Stimulated activated CD4-positive, alpha-beta T cell treated with anti-CD3 and anti-CD28 coated beads, TNF-alpha, amount 100 ng/mL, for 48 hours (primary cell): ENCODE measurements around the gene HAS3.
"Not testable (repeated sequence)": the region's sequence is repeated elsewhere in the genome, so short reads cannot be mapped to it uniquely, and the experiment has no call there.

ENCODE experiments used
- DNase-seq, 3 donors: peaks; one replicate each; pipeline ENCODE4 v3.0.0-alpha.2; 2020; ENCODE audit warnings: low read depth in 3 of 3

HAS3 gene

DNA sequence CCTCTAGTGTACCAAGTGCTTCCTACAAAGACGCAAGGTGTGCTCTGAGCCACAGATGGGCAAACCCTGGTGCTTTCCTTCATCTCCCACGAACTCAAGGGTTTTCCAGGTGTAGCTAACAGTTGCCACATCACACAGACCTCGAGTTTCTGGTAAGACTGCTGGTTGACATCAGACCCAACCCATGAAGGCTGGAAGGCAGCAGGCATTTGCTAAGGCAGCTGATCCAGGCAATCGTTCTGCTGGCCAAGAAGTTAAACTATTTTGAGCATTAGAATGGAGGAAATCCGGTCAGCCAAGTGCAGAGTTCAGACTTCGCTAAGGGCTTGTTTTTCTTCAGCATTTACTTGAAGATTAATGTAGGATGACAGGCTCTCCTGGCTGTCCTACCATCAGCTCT, 11.5 kb downstream of the HAS3 start:
- no peak for DNase-seq

DNA sequence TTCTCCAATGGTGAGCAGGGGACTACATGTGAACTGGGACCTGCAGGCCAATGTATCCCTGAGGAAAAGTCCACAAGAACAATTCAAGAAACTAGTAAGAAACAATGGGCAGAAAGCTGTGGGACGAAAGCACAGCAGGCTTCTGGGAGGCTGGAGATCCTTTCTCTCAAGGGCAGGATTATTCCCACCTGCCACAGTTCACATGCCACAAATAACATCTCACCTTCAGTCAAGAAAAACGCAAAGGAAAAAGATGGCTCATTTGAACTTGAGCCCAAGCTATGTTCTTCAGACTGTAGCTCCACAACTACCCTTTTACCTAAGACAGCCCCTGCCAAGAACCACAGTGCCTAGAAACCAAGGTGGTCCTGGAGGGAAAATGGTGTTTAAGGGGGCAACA, 13.0 kb downstream of the HAS3 start:
- no peak for DNase-seq

DNA sequence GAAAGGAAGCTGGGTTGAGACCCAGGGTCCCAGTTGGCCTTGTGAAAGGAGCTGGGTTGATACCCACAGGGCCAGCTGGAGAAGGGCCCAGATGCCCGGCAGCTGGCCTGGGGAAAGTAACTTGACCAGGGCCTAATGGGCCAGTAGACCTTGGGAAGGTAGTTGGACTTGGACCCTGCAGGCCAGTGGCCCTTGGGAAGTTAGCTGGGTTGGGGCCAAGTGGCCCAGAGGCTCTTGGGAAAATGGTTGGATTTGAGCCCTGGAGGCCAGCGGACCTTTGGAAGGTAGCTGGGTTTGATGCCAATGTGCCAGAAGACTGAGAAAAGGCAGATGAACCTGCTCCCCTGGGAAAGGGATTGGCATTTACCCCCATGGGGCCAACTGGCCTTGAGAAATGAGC, 13.5 kb downstream of the HAS3 start:
- DNase-seq = no peak

DNA sequence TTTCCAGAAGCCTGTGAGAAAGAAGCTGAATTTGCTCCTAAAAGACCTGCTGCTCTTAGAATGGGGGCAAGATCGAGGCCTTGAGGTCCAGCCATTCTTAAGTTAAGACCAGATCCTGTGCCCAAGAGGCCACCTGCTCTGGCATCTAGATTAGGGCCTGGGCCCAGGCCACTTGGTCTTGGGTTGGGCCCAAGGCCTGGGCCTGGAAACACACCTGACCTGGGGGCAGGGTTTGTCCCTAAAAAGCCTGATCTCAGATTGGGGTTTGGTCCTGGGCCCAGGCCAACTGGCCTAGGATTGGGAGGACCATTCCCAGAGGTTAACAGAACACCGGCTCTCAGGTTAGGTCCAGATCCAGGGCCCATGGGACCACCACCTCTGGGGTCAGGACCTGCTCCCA, 14.1 kb downstream of the HAS3 start:
- DNase-seq = no peak

DNA sequence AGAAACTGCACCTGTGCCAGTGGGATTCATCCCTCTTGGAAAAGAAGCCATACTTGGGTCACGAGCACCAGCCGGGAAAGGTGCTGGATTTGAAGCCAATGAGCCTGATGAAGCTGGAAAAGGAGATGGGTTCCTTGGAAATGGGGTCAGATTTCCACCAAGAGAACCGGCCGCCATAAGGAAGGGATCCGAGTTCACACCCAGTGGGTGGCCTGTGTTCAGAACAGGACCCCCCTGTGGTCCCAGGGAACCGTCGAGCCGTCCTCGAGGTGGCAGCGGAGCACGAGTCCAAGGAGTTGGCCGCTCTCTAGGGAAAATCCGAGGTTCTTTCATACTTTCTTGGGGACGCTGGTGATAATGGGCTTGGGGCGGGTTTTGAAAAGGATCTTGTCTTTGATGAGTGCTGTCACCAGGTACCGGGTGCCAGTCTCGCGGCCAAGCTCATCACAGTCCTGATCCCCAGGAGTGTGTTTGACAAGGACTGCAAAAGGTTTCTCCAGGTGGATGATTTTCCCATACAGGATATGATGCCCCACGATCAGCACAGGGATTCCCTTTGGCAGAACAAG, 14.7 kb downstream of the HAS3 start:
- no peak for DNase-seq

DNA sequence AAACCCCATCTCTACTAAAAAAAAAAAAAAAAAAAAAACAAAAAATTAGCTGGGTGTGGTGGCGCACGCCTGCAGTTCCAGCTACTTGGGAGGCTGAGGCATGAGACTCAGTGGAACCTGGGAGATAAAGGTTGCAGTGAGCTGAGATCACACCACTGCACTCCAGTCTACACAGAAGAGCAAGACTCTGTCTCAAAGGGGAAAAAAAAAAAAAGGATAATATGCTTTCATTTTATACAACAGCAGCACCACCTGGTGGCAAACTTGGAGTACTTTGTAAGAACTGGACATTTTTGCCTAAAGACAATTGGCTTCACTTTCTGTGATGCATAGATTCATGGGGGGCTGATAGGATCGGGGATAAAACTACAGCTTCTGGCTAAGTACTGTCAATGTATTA, 18.5 kb downstream of the HAS3 start:
- DNase-seq = peak in 2 of 3 donors; percentile 35 to 60

DNA sequence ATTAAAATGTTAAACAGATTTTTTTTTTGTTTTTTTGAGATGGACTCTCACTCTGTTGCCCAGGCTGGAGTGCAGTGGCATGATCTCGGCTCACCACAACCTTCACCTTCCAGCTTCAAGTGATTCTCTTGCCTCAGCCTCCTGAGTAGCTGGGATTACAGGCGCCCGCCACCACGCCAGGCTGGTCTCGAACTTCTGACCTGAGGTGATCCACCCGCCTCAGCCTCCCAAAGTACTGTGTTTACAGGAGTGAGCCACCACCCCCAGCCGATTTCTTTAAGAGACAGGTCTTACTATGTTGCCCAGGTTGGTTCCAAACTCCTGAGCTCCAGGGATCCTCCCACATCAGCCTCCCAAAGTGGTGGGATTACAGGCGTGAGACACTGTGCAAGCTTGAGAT, 19.0 kb downstream of the HAS3 start:
- not testable (repeated sequence) for DNase-seq

DNA sequence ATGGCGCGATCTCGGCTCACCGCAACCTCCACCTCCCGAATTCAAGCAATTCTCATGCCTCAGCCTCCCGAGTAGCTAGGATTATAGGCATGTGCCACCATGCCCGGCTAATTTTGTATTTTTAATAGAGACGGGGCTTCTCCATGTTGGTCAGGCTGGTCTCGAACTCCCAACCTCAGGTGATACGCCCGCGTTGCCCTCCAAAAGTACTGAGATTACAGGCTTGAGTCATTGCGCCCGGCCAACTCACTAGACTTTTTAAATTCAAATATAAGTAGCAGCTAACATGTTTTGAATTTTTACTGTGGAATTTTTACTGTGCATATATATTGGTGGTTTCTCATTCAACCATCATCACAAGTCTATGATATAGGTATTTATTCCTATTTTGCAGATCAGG, 19.5 kb downstream of the HAS3 start:
- DNase-seq = not testable (repeated sequence)

DNA sequence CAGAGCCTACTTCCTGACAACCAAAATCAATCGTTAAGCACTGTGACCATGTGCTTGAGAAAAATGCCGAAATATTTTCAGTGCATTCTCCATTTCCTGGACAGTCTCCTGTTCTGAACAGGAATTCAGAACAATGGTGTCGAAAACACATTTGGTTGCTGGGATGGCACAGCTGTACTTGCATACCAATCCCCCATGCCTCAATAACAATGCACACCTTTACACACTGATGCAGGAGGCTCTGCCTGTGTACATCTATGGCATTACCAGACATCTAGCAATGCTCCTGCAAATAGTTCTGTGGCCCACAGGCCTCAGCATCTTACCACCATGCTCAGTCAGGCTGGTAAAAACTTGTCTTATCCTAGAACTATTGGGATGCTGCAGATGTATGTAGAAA, 20.8 kb downstream of the HAS3 start:
- DNase-seq = no peak

DNA sequence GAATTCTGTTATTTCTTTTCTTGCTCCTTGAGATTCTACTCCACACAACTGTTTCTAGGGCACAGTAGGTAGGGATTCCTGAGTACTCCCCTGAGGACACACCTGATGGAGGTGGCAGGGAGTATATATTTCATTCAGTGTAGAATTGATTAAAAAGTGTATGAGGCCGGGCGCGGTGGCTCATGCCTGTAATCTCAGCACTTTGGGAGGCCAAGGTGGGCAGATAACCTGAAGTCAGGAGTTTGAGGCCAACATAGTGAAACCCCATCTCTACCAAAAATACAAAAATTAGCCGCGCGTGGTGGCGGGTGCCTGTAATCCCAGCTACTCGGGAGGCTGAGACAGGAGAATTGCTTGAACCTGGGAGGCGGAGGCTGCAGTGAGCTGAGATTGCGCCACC, 21.3 kb downstream of the HAS3 start:
- not testable (repeated sequence) for DNase-seq

DNA sequence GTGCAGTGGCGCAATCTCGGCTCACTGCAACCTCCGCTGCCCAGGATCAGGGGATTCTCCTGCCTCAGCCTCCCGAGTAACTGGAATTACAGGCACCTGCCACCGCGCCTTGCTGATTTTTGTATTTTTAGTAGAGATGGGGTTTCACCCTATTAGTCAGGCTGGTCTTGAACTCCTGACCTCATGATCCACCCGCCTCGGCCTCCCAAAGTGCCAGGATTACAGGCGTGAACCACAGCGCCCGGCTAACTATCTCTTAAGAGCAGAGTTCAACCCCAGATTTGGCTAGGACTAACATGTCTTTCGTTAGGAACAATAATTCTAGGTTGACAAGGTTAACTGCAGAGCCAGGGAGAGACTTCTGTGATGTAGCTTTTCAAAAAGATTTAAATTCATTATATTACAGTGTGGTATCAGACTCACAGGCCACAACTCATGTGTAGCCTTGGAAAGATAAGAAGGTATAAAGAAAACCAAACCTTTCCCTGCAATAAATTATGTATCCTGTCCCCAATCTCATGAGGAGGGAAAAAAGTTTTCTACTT, 22.6 kb downstream of the HAS3 start:
- DNase-seq = no peak

DNA sequence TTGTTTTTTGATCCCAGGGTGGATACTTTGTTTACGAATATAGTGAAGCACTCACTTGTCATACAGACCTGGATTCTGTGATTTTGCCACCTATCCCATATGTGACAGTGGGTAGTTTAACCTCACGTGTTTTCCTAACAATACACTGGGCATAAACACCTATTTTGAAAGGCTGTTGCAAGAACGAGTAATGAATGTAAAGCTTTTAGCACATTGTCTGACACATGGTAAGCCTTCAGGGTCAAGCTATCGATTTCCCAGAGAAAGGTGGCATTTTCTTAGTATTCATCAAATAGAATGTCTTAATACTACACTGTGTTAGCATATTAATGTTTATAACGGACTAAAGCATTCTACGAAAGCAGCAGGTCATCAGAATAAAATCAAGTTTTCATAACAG, 25.0 kb downstream of the HAS3 start:
- DNase-seq = no peak

DNA sequence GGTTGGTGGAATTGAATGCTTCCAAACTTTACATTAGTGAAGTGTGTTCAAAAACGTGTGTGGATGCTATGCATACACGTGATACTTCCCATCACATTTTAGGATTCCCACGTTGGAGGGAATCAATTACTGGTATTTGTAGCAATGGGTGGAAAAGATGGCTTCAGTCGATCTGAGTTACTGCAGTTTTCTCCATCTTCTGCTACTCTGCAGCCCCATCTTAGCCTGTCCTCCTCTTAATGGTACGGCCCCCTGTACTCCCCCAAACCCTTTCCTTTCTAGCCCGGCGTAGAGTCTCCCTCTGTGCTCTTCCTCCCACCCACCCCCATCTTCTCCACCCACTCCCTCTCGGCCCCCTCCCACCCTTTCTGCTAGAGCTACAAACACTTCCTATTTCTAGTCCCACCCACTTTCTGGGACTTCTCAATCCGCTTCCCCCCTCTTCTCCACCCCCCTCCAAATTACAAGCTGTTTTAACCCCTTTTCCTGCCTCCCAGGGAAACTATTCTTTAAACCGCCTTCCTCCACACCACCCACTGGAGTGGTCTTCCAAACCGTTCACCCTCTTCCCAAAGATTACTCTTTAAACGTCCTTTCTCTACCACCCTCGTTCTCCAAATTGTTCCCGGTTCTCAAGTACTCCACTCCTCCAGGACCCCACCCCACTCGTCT, 25.9 kb downstream of the HAS3 start:
- DNase-seq = no peak

DNA sequence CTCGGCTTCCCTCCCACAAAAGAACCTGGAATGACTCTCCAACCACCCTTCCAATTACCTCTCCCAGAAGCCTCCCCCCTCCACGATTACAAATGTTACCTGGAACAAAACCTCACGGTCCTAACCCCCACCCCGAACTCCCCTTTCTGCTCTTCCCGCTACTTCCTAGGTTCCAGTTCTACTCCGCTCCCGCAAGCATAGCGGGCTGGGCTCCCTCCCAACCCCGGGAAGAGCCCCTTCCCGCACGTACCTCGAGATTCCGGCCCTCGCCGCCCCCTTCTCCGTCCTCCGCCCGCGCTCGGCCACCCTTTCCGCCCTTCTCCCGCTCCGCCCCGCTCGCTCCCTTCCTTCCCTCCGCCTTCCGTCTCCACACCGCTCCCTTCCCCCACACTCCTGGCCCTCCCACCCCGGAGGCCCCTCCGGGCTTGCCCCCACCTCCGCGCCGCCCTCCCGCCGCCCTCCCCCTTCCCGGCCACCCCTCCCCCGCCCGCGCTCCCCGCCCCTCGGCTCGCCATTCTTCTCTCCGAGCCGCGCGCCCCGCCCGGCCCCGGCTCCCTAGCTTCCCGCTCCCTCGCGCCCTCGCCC, 26.5 kb downstream of the HAS3 start:
- DNase-seq = peak; percentile 62 to 78 (median 67)

DNA sequence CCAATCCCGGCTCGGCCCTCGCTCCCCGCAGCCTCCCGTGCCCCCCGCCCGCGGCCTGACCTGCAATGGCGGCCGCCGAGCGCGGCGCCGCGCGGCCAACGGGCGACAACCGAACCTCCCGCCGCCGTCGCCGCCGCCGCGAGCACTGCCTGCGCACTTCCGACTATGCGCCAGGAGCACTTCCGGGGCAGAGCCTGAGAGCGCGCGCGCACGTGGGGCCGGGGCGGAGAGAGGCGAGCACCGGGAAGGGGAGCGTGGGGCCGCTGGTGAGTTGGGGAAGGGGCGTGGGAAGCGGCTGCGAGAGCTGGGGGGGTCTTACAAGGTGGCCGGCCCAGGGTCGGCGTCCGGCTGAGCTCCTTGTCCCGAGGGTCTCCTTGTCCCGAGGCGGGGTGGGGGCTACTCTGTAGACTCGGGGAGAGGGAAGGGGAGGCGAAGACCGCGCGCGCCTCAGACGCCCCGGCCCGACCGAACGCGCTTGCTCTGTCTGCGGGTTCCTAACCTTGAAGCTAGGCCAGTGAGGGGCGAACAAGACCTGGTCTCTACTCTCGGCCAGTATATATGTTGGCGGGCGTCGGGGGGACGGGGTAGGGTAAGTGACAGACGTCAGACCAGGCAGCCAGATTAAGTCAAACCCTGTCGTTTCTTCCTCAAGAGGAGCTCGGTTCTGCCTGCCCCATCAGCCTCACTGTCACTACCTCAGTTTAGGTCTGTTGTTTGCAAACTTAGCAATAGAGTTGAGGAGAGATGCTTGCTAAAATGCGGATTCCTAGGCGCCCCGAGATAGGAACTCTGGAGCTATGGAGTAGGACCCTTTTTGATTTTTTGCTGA, 27.2 kb downstream of the HAS3 start, which contains the start of the genes CHTF8 and UTP4:
Gene CHTF8 (minus strand): TSS at position 165 of the 829 bp plus-strand sequence. CDS start 11,130 bp downstream, outside the sequence.
Gene UTP4 (plus strand): TSS at position 226 of the 829 bp plus-strand sequence. CDS start 811 bp downstream, outside the sequence.
- peak; percentile 72 to 89 (median 77) for DNase-seq

DNA sequence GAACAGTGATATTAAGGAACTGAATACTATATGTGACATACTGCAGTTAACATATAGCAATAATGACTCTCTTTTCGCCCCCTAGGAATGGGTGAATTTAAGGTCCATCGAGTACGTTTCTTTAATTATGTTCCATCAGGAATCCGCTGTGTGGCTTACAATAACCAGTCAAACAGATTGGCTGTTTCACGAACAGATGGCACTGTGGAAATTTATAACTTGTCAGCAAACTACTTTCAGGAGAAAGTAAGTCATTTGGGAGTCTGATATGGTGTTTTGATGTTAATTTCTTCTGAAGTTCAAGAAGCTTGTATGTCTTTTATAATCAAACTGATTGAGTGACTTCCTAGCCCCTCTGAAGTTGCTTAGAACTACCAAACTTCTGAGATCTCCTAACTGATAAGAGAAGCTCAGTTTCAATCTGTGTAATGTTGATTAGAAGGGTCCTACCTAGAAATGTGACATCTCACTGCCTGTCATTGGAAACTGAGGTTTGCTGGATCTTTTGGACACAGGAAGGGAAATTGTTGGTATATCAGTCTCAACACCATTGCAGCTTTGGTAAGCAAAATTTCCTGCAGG, 28.0 kb downstream of the HAS3 start:
- DNase-seq = no peak

DNA sequence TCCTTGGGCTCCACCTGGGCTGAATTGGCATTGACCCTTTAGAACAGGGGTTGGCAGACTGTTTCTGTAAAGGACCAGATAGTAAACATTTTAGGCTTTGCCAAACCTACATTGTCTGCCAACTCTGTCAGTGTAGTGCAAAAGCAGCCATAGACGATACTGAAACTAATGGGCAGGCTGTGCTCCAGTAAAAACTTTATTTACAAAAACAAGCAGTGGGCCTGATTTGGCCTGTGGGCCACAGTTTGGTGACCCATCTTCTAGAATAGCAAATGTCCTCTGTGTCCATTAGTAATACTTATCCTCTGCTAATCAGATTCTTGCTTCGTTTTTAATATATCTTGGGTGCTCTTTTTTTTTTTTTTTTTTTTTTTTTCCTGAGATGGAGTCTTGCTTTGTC, 33.2 kb downstream of the HAS3 start:
- no peak for DNase-seq

DNA sequence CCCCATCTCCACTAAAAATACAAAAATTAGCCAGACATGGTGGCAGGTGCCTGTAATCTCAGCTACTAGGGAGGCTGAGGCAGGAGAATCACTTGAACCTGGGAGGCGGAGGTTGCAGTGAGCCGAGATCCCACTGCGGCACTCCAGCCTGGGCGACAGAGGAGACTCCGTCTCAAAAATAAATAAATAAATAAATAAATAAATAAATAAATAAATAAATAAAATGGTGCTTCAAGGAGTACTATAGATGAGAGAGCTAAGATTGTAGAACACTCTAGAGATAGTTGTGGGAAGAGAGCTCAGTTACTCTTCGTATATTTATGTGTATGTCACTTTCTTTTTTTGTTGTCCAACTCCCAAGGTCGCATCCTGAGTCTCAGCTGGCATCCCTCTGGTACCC, 34.0 kb downstream of the HAS3 start:
- not testable (repeated sequence) for DNase-seq

DNA sequence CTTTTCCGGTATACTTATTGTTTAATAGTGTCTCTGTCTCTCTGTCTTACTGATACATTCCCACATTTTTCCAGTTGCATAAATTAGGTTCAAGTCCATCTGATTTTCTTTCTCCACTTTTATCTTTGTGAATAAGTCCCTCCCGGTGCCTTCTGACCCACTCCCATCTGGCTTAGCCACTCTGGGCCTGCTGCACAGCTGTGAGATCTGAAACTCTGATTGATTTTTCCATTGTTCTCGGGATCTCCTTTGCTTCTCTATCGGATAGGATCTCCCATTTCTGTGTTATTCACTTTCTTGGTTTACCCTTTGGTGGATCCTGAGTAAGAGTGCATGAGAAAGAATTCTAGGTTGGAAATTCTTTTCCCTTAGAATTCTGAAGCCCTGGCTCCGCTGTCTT, 35.6 kb downstream of the HAS3 start:
- no peak for DNase-seq

DNA sequence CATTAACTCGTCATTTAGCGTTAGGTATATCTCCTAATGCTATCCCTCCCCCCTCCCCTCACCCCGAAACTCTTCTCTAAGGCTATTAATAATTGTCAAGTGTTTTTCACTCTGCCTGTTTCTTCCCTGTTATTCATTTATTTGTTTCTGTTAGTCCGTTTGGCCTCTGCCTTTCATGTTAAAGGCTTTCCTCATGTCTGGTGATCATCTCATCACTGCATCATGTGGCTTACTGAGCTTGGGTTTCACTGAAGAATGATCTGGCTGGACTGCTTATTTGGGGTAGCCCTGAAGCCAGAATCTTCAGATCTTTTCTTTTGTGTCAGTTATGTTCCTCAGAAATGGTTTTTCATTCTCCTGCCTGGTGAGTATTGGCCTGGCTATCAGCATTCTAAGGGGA, 36.5 kb downstream of the HAS3 start:
- DNase-seq = no peak

DNA sequence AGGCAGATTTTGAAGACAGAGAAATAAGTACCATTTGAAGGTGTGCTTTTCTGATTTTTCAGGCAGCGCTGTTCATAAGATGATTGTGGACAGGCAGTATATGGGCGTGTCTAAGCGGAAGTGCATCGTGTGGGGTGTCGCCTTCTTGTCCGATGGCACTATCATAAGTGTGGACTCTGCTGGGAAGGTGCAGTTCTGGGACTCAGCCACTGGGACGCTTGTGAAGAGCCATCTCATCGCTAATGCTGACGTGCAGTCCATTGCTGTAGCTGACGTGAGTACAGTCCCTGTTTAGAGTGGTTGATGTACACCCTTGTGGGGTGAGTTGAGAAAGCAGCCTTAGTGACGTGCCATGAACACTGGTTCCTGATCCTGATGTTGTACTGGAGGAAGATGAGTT, 37.7 kb downstream of the HAS3 start:
- no peak for DNase-seq

DNA sequence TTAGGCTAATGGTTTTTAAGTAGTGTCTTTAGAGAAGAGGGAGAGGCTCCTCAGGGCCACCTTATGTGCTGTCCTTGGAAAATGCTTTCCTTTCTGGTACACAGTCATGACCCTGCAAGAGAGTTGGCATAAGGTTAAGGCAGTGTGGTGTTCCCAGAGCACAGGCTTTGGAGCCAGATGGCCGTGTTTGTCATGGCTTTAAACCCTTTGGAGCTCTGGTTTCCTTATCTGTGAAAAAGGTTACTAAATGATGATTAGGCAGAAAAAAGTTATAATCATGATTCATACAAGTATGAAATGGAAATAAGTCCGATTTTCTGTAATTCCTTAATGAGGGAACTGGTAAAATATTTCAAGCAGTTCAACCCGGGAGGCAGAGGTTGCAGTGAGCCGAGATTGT, 40.2 kb downstream of the HAS3 start:
- no peak for DNase-seq
